Measurements from ENCODE around the gene ITGA1.

Gene ITGA1

DNA sequence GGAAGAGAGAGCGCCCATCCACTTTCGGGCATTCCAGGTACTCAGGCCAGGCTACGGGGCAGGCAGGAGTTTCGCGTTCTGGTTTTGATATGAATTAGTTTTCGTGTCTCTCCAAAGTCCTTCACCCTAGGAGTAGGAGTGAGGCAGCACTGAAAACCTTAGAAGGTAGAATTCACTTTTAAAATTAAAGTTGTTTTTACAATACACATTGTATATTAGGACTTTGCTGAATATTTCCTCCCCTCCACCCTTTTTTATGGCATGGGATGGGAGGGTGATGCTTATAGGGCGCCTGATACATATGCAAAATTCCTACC is 747 bp downstream of the ITGA1 start:
- Histone ChIP-seq H3K36me3 (ENCODE audit: control insufficient read depth, insufficient read depth, low read length) (no peaks in the 10 kb centered on the region), H3K27me3 (replicated peaks; ENCODE audit: control insufficient read depth, insufficient read depth, low read length) (no peaks in the 10 kb centered on the region), H3K4me3 (replicated peaks; ENCODE audit: low read depth, low read length) (peak overlapping the region; percentile 69)
- TF ChIP-seq, protein P1, sequence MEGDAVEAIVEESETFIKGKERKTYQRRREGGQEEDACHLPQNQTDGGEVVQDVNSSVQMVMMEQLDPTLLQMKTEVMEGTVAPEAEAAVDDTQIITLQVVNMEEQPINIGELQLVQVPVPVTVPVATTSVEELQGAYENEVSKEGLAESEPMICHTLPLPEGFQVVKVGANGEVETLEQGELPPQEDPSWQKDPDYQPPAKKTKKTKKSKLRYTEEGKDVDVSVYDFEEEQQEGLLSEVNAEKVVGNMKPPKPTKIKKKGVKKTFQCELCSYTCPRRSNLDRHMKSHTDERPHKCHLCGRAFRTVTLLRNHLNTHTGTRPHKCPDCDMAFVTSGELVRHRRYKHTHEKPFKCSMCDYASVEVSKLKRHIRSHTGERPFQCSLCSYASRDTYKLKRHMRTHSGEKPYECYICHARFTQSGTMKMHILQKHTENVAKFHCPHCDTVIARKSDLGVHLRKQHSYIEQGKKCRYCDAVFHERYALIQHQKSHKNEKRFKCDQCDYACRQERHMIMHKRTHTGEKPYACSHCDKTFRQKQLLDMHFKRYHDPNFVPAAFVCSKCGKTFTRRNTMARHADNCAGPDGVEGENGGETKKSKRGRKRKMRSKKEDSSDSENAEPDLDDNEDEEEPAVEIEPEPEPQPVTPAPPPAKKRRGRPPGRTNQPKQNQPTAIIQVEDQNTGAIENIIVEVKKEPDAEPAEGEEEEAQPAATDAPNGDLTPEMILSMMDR (IDR thresholded peaks at IDR 0.05; ENCODE audit: insufficient read depth, low read length, poor library complexity, severe bottlenecking) = no peak
- DNase-seq (ENCODE audit: extremely low read depth, insufficient read length) = no peak

DNA sequence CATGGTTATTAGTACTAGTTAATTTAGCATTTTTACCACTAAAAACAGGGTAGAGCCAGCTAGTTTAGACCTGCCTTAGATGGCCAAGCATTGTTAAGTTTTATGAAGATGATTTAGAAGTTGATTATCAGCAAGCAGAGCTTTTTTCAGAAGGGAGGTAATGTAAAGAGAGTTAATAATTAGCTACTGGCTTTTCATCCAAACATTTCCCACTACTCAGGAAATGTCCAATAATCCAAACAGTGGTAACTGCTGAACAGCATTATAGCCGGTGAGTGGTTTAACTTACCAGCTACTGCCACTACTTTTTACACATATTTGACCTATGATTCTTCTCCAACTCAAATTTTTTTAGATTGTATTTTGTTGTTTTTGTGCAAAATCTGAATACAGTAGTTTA is 1.7 kb downstream of the ITGA1 start:
- TF ChIP-seq, protein P1 (IDR thresholded peaks at IDR 0.05; ENCODE audit: insufficient read depth, low read length, poor library complexity, severe bottlenecking) = no peak
- H3K36me3 ChIP-seq (ENCODE audit: control insufficient read depth, insufficient read depth, low read length) = no peaks in the 10 kb centered on the region
- no peak overlapping the region for H3K4me3 ChIP-seq (replicated peaks; ENCODE audit: low read depth, low read length)
- DNase-seq (ENCODE audit: extremely low read depth, insufficient read length) = no peak
- no peaks in the 10 kb centered on the region for H3K27me3 ChIP-seq (replicated peaks; ENCODE audit: control insufficient read depth, insufficient read depth, low read length)

DNA sequence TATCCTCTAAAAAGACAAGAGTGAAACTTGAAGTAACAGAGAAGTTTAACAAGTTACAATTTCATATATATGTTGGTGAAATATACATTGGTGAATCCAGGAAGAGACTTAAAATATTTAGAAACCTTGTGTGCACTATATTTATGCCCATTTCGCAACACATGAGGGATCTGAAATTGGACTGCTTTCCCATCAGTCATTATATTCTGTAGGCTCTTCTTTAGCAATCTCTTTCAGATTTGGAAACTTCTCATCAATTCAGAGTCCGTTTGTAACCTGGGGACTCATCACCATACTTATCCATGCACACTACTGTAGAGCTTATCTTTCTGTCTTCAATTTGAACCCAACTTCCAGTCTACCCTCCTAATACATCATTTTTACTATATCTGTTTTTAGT is 2.1 kb downstream of the ITGA1 start:
- no peak for DNase-seq (ENCODE audit: extremely low read depth, insufficient read length)
- TF ChIP-seq, protein P1 (IDR thresholded peaks at IDR 0.05; ENCODE audit: insufficient read depth, low read length, poor library complexity, severe bottlenecking) = no peak
- H3K4me3 ChIP-seq (replicated peaks; ENCODE audit: low read depth, low read length) = no peak overlapping the region
- H3K36me3 ChIP-seq (ENCODE audit: control insufficient read depth, insufficient read depth, low read length) = no peaks in the 10 kb centered on the region
- no peaks in the 10 kb centered on the region for H3K27me3 ChIP-seq (replicated peaks; ENCODE audit: control insufficient read depth, insufficient read depth, low read length)

DNA sequence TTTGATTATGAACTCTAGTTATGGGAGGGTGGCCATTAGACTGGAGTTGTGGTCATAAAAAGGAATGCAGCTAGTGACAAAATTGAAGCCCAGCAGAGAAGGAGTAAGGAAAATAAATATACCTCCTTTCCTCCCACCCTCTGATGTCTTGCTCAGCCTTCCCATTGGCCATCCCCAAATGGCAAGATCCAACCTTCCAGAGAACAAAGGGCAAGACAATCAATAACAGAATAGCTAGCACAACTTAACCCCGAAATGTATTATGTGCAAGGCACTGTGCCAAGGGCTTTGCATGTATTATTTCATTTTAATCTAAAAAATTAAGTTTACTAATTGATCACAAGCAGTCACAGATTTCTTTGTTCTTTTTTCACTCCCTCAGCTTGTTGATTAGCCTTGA is 3.6 kb downstream of the ITGA1 start:
- H3K27me3 ChIP-seq (replicated peaks; ENCODE audit: control insufficient read depth, insufficient read depth, low read length) = no peaks in the 10 kb centered on the region
- H3K4me3 ChIP-seq (replicated peaks; ENCODE audit: low read depth, low read length) = no peak overlapping the region
- H3K36me3 ChIP-seq (ENCODE audit: control insufficient read depth, insufficient read depth, low read length) = no peaks in the 10 kb centered on the region
- TF ChIP-seq, protein P1 (IDR thresholded peaks at IDR 0.05; ENCODE audit: insufficient read depth, low read length, poor library complexity, severe bottlenecking) = no peak
- no peak for DNase-seq (ENCODE audit: extremely low read depth, insufficient read length)

DNA sequence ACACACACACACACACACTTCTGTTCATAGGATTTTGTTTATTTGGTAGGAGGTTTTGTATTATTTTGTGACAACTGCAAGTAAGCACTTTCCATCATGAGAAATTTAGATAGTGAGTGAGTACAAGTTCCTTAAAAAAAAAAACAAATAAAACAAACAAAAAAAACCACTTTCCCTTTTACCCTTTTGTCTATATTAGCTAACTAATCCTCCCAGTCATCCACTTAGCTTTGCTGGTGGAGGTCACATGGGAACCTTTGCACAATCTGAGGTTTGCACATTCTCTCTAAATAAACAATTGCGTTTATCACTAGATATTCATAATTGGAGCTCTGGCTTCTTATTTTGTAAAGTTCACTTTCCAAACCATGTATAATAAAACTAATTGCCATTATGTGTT is 6.8 kb downstream of the ITGA1 start:
- H3K27me3 ChIP-seq (replicated peaks; ENCODE audit: control insufficient read depth, insufficient read depth, low read length) = no peaks in the 10 kb centered on the region
- no peak overlapping the region for H3K4me3 ChIP-seq (replicated peaks; ENCODE audit: low read depth, low read length)

DNA sequence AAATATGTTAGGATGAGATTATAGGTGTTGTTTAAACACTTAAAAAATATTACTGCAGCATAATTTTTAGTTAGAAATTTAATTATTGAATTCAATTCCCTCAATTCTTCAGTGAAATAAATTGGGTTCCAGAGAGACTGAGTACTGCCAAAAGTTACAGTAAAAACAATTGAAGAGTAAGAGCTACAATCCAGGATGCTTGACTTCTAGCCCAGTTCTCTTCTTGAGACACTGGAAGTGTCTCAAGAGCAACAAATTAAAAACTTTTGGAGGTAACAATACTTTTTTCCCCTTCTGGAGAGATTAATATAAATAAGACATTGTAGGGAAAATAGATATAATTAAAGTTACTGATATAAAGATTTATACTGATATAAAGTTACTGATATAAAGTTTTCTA is 8.3 kb downstream of the ITGA1 start:
- TF ChIP-seq, protein P1 (IDR thresholded peaks at IDR 0.05; ENCODE audit: insufficient read depth, low read length, poor library complexity, severe bottlenecking) = no peak
- H3K27me3 ChIP-seq (replicated peaks; ENCODE audit: control insufficient read depth, insufficient read depth, low read length) = no peaks in the 10 kb centered on the region
- DNase-seq (ENCODE audit: extremely low read depth, insufficient read length) = no peak
- H3K4me3 ChIP-seq (replicated peaks; ENCODE audit: low read depth, low read length) = no peak overlapping the region
- H3K36me3 ChIP-seq (ENCODE audit: control insufficient read depth, insufficient read depth, low read length) = no peaks in the 10 kb centered on the region

More for the DNA sequence above, 6.8 kb downstream of the ITGA1 start:
- DNase-seq (ENCODE audit: extremely low read depth, insufficient read length) = no peak
- H3K36me3 ChIP-seq (ENCODE audit: control insufficient read depth, insufficient read depth, low read length) = no peaks in the 10 kb centered on the region
- TF ChIP-seq, protein P1 (IDR thresholded peaks at IDR 0.05; ENCODE audit: insufficient read depth, low read length, poor library complexity, severe bottlenecking) = no peak
